Uterine smooth muscle cell (primary cell): ENCODE measurements around the gene TFEC. TPM values are rescaled to one million over a fixed set of nuclear protein-coding genes. Genes with fewer than 3 reads are reported as not detected.

Source experiments
- total RNA-seq: library from RNA; depleted of rRNA; stranded (reverse); fragments of >200 nt; gene quantifications from 2 replicates; pipeline ENCODE4 v1.2.3, GENCODE V29; 2014

TFEC gene
- total RNA-seq: 0.11 and 0.50 TPM in 2 replicates

GRCh38 chr7:116030651-116031276 lies at the start of gene TFEC:
Gene TFEC, minus strand, starts transcription at chr7:116030763. Its CDS starts 46,322 bp downstream, at chr7:115984441.

Other genes starting within 250 kb of the TFEC start
- 120 and 128 TPM in 2 replicates for gene TES, start 179.8 kb upstream of the TFEC start, total RNA-seq